Anterior cingulate cortex (tissue), 58 donors: ENCODE data around the gene AZI2.

ENCODE experiments used
- DNase-seq, 58 donors: peaks; one replicate each; lab custom pipeline; 2025; lab: John Stamatoyannopoulos, UW

Gene AZI2, protein sequence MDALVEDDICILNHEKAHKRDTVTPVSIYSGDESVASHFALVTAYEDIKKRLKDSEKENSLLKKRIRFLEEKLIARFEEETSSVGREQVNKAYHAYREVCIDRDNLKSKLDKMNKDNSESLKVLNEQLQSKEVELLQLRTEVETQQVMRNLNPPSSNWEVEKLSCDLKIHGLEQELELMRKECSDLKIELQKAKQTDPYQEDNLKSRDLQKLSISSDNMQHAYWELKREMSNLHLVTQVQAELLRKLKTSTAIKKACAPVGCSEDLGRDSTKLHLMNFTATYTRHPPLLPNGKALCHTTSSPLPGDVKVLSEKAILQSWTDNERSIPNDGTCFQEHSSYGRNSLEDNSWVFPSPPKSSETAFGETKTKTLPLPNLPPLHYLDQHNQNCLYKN

DNA sequence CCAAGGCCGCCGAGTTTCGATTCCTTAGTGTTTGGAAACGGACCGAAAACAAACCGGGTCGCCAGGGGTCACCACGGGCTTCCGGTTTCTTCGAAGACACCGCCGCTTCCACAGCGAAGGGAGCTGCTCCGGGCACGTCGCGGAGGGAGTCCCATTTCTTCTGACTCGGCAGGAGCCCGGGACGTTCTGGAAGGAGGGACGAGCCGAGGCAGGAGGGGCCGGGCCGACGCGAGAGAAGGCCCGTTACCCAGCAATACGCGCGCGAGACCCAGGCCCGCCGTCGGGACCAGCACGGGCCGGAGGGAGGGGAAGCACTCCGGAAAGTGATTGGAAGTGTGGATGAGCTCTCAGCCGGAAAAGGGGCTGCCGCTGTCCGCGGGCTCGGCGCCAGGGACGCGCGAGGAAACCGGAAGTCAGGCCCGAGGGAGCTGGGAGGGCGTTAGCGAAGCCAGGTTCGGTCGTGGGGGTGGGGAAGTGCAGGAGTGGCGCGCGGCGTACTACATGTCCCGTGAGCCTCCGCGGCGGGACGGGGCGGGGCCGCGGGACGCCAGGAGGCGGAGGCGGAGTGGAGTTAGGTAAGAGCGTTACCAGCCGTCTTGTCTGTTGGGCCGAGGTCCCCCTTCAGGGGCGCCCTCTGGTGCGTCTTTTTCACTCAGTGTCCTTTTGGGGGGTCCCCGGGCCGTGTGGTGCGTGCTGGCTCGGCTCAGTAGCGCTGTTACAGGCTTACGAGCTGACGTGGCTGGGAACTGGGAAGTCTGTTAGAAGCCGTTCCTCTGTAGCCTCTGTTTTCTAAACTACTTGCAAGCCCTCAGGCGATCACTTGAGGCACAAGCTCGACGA is at the start of gene AZI2, which contains the start of gene ZCWPW2:
Gene AZI2, minus strand, starts transcription at position 196 of the 840 bp plus-strand sequence. CDS start 8,207 bp downstream, outside the sequence.
Gene ZCWPW2, plus strand, starts transcription at position 93 of the 840 bp plus-strand sequence. CDS start 64,348 bp downstream, outside the sequence.
- peak; percentile 51 to 93 (median 88) for DNase-seq

GRCh38 chr3:28388978-28389377 is 40.4 kb upstream of the AZI2 start:
- DNase-seq, result no peak

- no peak for DNase-seq
These were observed 37.4 kb upstream of the AZI2 start for GRCh38 chr3:28386049-28386448.

DNA sequence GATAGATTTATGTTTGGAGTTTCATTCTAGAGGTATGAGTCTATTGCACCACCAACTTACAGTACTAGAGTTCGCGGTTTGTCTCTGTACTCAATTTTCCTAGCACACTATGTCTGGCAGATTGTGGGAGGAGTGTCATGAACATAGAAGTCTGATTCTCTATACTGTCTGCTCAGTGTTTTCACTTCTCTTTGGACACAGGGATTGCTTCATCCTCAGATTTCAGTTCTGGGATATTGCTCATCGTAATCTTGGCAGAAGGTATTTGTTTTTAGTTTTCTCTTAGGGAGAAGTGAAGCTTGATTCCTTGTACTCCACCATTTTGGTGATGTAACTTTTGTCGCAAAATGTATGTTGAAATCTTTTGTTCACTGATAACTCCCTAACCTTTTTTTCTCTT is 27.8 kb upstream of the AZI2 start:
- DNase-seq, result peak in 4 of 58 donors; percentile 1 to 64 (median 23)

GRCh38 chr3:28349469-28350000 is 911 bp upstream of the AZI2 start:
- peak in 1 of 58 donors; percentile 30 for DNase-seq

GRCh38 chr3:28348265-28348628 is 377 bp downstream of the AZI2 start:
- DNase-seq, result peak in 7 of 58 donors; percentile 58 to 79 (median 72)

DNA sequence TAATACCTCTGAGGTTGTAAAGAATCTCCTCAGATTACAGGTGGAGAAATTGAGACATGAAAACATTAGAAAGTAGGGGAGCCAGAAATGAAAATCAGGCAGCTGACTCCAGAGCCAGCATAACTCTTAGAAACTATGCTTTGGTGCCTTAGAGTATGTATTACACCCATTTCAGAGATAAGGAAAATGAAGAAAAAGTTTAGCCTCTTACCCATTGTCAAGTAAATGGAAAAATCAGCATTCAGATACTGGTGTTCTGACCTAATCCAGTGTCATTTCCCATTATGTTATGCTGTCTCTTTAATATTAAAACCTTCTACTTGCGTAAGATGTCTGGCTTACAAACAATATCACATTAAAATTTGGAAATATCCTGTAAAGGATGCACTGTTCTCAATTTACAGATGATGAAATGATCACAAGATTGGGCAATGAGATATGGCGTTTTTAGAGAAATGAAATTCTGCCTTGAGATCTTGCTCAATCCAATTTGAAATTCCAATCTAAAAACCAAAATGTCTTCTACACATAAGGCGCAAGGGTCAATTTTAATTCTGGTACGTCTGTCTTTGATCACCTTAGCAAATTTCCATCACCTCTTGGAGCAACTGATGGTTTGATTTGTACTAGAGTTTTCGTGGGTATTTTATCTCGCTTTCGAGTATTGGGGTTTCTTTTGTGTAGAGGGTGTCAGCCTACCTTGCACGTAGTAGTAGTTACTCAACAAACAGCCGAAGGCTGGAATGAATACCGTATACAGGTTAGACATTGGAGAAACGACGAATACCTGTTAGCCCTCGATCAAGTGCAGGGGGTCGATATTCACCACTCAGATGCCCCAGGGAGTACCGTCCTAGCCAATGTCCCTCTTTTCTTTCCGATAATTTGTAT is 1.0 kb downstream of the AZI2 start:
- DNase-seq, result peak in 2 of 58 donors; percentile 22 to 46

DNA sequence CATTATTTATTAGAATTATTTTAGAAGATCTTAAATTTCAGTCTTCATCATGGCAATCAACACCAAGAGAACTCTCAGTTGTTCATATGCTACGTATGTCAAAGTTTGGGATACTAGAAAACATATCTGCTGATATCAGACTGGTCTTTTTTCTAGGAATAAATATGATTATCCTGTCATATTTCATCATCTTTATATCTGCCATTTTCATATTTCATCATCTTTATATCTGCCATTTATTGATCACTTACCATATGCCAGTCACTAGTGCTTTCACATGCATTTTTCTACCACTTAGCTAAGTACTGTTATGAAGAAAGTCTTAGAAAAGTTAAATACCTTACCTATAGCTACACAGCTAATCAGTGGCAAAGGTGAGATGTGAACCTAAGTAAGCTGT is 2.9 kb downstream of the AZI2 start:
- no peak for DNase-seq

DNA sequence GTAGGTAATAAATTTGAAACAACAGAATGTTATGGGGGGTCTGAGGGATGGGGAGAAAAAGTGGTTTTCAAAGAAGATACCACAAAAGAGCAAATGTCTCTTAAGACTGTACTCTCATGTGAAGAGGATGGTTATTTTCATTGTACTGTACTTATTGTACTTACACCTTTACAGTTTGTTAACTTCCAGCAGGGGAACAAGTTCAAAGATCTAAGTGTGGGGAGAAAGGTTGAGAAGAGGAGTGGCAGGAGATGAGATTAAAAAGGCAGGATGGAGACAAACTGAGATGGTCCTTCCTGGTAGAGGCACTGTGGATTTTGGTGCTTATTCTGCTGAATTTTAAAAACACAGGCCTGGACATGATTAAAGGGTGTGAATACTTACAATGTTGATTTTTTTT is 5.5 kb downstream of the AZI2 start:
- no peak for DNase-seq

DNA sequence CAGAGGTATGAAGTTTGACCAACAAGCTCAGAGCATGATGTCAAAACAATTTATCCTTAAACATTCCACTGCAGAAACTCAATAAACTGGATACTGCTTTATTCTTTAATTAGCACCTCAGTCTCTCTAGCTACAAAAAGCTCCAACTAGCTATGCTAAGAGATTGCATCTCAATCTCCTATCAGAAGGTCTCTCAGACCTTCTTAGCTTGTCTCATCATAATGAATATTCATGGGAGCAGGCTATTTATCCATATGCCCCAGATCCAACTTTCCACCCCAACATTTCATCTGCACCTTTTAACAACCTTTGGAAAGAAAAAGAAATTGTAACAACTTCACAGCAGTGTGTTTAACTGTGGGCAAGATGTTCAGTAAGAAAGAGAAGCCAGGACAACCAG is 11.4 kb downstream of the AZI2 start:
- DNase-seq, result no peak

GRCh38 chr3:28335246-28335645 is 13.4 kb downstream of the AZI2 start:
- DNase-seq, result no peak

DNA sequence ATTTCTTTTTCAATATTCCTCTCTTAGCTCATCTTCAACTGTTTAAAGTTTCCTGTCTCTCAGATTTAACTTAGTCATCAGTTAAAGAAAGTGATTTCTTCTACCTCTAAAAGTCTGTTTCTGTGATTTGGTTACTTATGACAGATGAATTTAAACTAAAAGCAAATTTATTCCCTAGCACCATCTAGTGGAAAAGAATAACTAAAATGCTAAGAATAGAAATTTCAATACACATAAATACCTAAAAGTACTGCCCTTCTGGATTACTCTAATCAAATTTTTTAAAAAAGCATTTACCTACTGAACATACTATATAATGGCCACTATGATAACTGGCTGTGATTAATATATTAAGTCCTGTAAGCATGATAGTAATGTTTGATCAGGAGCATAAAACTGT is 14.1 kb downstream of the AZI2 start:
- DNase-seq, result no peak

GRCh38 chr3:28328188-28329151 is 20.2 kb downstream of the AZI2 start:
- peak in 1 of 58 donors; percentile 19 for DNase-seq

DNA sequence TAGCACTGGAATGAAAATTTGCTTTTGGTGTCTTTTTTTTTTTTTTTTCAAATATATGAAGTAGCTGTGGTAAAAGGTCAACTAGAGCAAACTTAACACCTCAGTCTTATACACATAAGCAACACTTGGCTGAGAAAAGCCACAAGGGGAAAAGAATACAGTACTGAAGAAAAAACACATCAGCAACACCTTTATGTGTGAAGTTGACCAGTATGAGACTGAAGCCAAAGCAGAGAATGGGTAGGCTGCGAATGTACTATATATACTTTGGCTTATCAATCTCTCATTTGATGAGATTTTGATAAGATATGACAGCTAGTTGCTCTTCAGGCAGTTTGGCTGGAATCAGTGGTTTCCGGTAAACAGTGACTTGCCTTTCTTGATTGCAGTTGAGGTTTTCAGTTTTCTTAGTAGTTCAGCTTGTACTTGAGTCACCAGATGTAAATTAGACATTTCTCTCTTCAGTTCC is 22.1 kb downstream of the AZI2 start:
- no peak for DNase-seq

GRCh38 chr3:28322464-28322863 is 26.2 kb downstream of the AZI2 start:
- no peak for DNase-seq

- no peak for DNase-seq
These were observed 27.6 kb downstream of the AZI2 start for GRCh38 chr3:28320981-28321380.

- DNase-seq, result no peak
These were observed 31.1 kb downstream of the AZI2 start for GRCh38 chr3:28317438-28318022.

- DNase-seq, result no peak
These were observed 32.4 kb downstream of the AZI2 start for GRCh38 chr3:28316226-28316625.
